HEK293 (cell line): ENCODE measurements around the gene PRPF19.

Experiments used
- CTCF ChIA-PET: fragments of 350-600 bp; formaldehyde crosslinking; extraction: SDS; loops from one replicate; lab custom pipeline; 2021; ENCODE audit warnings: antibody characterized with exemption; lab: Yijun Ruan, JAX
- POLR2A ChIA-PET: fragments of 300-600 bp; formaldehyde crosslinking; extraction: SDS; loops from one replicate; lab custom pipeline; 2020; ENCODE audit warnings: antibody characterized with exemption, inconsistent platforms; lab: Yijun Ruan, JAX
- H3K27ac ChIP-seq: fragments of 200-500 bp; sonication (Bioruptor generic); 2 replicates; pipeline ENCODE4 v1.5.1; 2014; ENCODE audit warnings: low read depth, low read length, control low read depth, inconsistent platforms; ENCODE audit errors: extremely low read depth
- H3K36me3 ChIP-seq, 2 experiments: fragments of 200-500 bp in 1 of 2; sonication (Bioruptor generic) in 1 of 2; 1 replicate in 1 of 2; 2 replicates in 1 of 2; pipeline ENCODE4 v1.5.1; 2014 to 2017; ENCODE audit warnings: inconsistent platforms in 2 of 2, low read length in 2 of 2; ENCODE audit not compliant: control insufficient read depth in 2 of 2, insufficient read depth in 1 of 2
- H3K4me1 ChIP-seq: fragments of 200-500 bp; sonication (Bioruptor generic); 2 replicates; pipeline ENCODE4 v1.5.1; 2014; ENCODE audit warnings: mild to moderate bottlenecking, low read length, inconsistent platforms; ENCODE audit not compliant: control insufficient read depth, insufficient read depth
- H3K4me3 ChIP-seq: 2 replicates; pipeline ENCODE4 v1.5.1; 2011; ENCODE audit warnings: low read depth, mild to moderate bottlenecking, control low read depth, low read length, moderate library complexity
- H3K9me3 ChIP-seq: fragments of 200-500 bp; sonication (Bioruptor generic); 2 replicates; pipeline ENCODE4 v1.5.1; 2014; ENCODE audit warnings: low read depth, low read length, inconsistent platforms; ENCODE audit not compliant: control insufficient read depth, insufficient read depth
- FEZF1 ChIP-seq: fragments of 450-650 bp; formaldehyde crosslinking; IDR thresholded peaks from 2 replicates; pipeline ENCODE4 v1.5.1; 2016; ENCODE audit warnings: missing biosample characterization, missing genetic modification characterization
- KLF7 ChIP-seq: fragments of 450-650 bp; formaldehyde crosslinking; IDR thresholded peaks from 2 replicates; pipeline ENCODE4 v1.5.1; 2016; ENCODE audit warnings: missing biosample characterization, missing genetic modification characterization, borderline replicate concordance
- SALL2 ChIP-seq: fragments of 450-650 bp; formaldehyde crosslinking; IDR thresholded peaks from 2 replicates; pipeline ENCODE4 v1.5.0; 2017; ENCODE audit warnings: missing biosample characterization, mild to moderate bottlenecking, missing genetic modification characterization, borderline replicate concordance
- ZNF112 ChIP-seq: fragments of 450-650 bp; formaldehyde crosslinking; IDR thresholded peaks from 2 replicates; pipeline ENCODE4 v1.5.0; 2017; ENCODE audit warnings: missing biosample characterization, missing genetic modification characterization
- ZNF148 ChIP-seq: fragments of 450-650 bp; formaldehyde crosslinking; IDR thresholded peaks from 2 replicates; pipeline ENCODE4 v1.5.0; 2017; ENCODE audit warnings: missing biosample characterization, missing genetic modification characterization, borderline replicate concordance
- ZNF155 ChIP-seq: fragments of 450-650 bp; formaldehyde crosslinking; IDR thresholded peaks from 2 replicates; pipeline ENCODE4 v1.5.1; 2016; ENCODE audit warnings: missing biosample characterization, missing genetic modification characterization
- ZNF37A ChIP-seq: fragments of 450-650 bp; IDR thresholded peaks from 2 replicates; pipeline ENCODE4 v1.5.1; 2018; ENCODE audit warnings: missing biosample characterization, missing genetic modification characterization
- ZNF433 ChIP-seq: fragments of 450-650 bp; formaldehyde crosslinking; IDR thresholded peaks from 2 replicates; pipeline ENCODE4 v1.5.1; 2016; ENCODE audit warnings: missing biosample characterization, missing genetic modification characterization, low read depth
- ZNF501 ChIP-seq: fragments of 450-650 bp; formaldehyde crosslinking; IDR thresholded peaks from 2 replicates; pipeline ENCODE4 v1.5.1; 2016; ENCODE audit warnings: missing biosample characterization, missing genetic modification characterization
- ZNF544 ChIP-seq: fragments of 450-650 bp; formaldehyde crosslinking; IDR thresholded peaks from 2 replicates; pipeline ENCODE4 v1.5.0; 2017; ENCODE audit warnings: missing biosample characterization, missing genetic modification characterization
- ZNF549 ChIP-seq: fragments of 450-650 bp; IDR thresholded peaks from 2 replicates; pipeline ENCODE4 v1.5.1; 2018; ENCODE audit warnings: missing biosample characterization, missing genetic modification characterization, mild to moderate bottlenecking, inconsistent platforms, moderate library complexity
- ZNF561 ChIP-seq: fragments of 450-650 bp; IDR thresholded peaks from 2 replicates; pipeline ENCODE4 v1.5.1; 2018; ENCODE audit warnings: missing biosample characterization, missing genetic modification characterization, borderline replicate concordance
- ZNF580 ChIP-seq: fragments of 450-650 bp; formaldehyde crosslinking; IDR thresholded peaks from 2 replicates; pipeline ENCODE4 v1.5.1; 2016; ENCODE audit warnings: missing biosample characterization, missing genetic modification characterization
- ZNF776 ChIP-seq: fragments of 450-650 bp; formaldehyde crosslinking; IDR thresholded peaks from 2 replicates; pipeline ENCODE4 v1.5.0; 2017; ENCODE audit warnings: missing biosample characterization, missing genetic modification characterization, borderline replicate concordance
- ZNF792 ChIP-seq: fragments of 450-650 bp; formaldehyde crosslinking; IDR thresholded peaks from 2 replicates; pipeline ENCODE4 v1.5.1; 2016; ENCODE audit warnings: missing biosample characterization, missing genetic modification characterization
- ZNF837 ChIP-seq: fragments of 450-650 bp; formaldehyde crosslinking; IDR thresholded peaks from 2 replicates; pipeline ENCODE4 v1.5.1; 2016; ENCODE audit warnings: missing biosample characterization, missing genetic modification characterization
- ZSCAN4 ChIP-seq: fragments of 450-650 bp; formaldehyde crosslinking; IDR thresholded peaks from 2 replicates; pipeline ENCODE4 v1.5.1; 2017; ENCODE audit warnings: missing biosample characterization, missing genetic modification characterization
- ZXDB ChIP-seq: fragments of 450-650 bp; formaldehyde crosslinking; IDR thresholded peaks from 2 replicates; pipeline ENCODE4 v1.5.1; 2016; ENCODE audit warnings: missing biosample characterization, missing genetic modification characterization
- TF ChIP-seq, protein P1 (sequence below): fragments of 450-650 bp; formaldehyde crosslinking; IDR thresholded peaks from 2 replicates; pipeline ENCODE4 v1.5.1; 2016; ENCODE audit warnings: missing biosample characterization, missing genetic modification characterization
- TF ChIP-seq, protein P2 (sequence below): fragments of 450-650 bp; formaldehyde crosslinking; IDR thresholded peaks from 2 replicates; pipeline ENCODE4 v1.5.1; 2016; ENCODE audit warnings: missing biosample characterization, missing genetic modification characterization

PRPF19 gene

GRCh38 chr11:60867871-60868681 is 38.3 kb downstream of the PRPF19 start (continued):
- TF ChIP-seq ZNF148: no peak
- TF ChIP-seq ZXDB: no peak
- TF ChIP-seq ZNF776 (tag by site-specific recombination): no peak

DNA sequence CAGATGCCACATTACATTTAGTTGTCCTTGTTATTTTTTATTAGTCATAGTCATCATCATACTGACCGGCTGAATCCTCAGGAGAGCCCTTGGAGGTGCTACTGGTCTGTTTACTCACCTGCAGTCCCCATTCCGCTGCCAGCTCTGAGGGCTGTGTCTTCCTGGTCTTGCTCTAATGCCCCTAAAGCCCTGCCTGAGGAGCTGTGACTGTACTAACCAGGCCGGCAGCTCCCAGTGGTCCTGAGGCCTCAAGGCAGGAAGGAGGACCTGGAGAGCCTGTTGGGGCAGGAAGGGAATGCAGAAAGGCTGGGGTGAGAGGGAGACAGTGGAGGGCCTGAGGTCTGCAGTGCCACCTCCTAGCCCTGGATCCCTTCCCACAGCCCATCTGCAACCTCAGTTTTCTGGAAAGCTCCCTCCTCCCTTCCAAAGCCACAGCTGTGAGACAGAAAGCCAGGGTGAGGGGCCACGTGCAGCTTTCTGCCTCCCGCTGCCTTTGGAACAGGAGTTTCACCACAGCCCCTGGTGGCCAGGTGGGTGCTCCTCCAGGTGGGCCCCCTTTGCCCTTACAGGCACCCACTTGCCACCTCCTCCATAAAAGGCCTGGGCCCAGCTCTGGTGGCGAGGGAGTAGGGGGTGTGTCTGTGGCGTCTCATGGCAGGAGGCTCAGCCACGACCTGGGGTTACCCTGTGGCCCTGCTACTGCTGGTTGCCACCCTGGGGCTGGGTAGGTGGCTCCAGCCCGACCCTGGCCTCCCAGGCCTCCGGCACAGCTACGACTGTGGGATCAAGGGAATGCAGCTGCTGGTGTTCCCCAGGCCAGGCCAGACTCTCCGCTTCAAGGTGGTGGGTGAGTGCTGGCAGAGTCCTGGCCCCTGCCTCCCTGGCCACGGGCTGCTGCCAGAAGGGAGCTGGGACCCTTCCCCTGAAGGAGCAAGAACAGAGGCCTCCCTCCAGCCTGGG is 39.2 kb downstream of the PRPF19 start, which contains the start of gene ZP1:
Gene ZP1, plus strand, starts transcription at position 632 of the 960 bp plus-strand sequence. Its CDS starts 20 bp downstream, at position 652.
- no peaks in the 10 kb centered on the region for H3K4me1 ChIP-seq
- H3K27ac ChIP-seq: no peak within 1 kb of the TSS
- H3K4me3 ChIP-seq: no peak within 1 kb of the TSS
- no peaks in the 10 kb centered on the region for H3K9me3 ChIP-seq
- POLR2A ChIA-PET: interaction anchor here (1.2 kb wide), 1 partner anchor 20 kb away, joined by 3 read pairs; no protein-coding TSS in a partner anchor
- CTCF ChIA-PET: interaction anchor here (0.7 to 1.2 kb wide), 3 partner anchors 32 to 36 kb away, joined by 3 to 4 read pairs (median 3); no protein-coding TSS in a partner anchor
- no peaks in the 10 kb centered on the region for H3K36me3 ChIP-seq
- TF ChIP-seq, protein P1, sequence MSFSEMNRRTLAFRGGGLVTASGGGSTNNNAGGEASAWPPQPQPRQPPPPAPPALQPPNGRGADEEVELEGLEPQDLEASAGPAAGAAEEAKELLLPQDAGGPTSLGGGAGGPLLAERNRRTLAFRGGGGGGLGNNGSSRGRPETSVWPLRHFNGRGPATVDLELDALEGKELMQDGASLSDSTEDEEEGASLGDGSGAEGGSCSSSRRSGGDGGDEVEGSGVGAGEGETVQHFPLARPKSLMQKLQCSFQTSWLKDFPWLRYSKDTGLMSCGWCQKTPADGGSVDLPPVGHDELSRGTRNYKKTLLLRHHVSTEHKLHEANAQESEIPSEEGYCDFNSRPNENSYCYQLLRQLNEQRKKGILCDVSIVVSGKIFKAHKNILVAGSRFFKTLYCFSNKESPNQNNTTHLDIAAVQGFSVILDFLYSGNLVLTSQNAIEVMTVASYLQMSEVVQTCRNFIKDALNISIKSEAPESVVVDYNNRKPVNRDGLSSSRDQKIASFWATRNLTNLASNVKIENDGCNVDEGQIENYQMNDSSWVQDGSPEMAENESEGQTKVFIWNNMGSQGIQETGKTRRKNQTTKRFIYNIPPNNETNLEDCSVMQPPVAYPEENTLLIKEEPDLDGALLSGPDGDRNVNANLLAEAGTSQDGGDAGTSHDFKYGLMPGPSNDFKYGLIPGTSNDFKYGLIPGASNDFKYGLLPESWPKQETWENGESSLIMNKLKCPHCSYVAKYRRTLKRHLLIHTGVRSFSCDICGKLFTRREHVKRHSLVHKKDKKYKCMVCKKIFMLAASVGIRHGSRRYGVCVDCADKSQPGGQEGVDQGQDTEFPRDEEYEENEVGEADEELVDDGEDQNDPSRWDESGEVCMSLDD (tag by site-specific recombination): no peak
- TF ChIP-seq ZNF580 (no peak), SALL2 (no peak), FEZF1 (tag by site-specific recombination) (no peak), KLF7 (tag by site-specific recombination) (no peak), ZNF37A (no peak), ZNF155 (tag by site-specific recombination) (no peak), ZNF792 (no peak), ZNF837 (tag by site-specific recombination) (no peak), ZNF112 (no peak), ZNF561 (tag by site-specific recombination) (no peak), ZNF501 (tag by site-specific recombination) (no peak), ZNF433 (tag by site-specific recombination) (no peak), ZNF549 (tag by site-specific recombination) (no peak), ZNF544 (tag by site-specific recombination) (no peak), ZSCAN4 (tag by site-specific recombination) (no peak)
- TF ChIP-seq, protein P2, sequence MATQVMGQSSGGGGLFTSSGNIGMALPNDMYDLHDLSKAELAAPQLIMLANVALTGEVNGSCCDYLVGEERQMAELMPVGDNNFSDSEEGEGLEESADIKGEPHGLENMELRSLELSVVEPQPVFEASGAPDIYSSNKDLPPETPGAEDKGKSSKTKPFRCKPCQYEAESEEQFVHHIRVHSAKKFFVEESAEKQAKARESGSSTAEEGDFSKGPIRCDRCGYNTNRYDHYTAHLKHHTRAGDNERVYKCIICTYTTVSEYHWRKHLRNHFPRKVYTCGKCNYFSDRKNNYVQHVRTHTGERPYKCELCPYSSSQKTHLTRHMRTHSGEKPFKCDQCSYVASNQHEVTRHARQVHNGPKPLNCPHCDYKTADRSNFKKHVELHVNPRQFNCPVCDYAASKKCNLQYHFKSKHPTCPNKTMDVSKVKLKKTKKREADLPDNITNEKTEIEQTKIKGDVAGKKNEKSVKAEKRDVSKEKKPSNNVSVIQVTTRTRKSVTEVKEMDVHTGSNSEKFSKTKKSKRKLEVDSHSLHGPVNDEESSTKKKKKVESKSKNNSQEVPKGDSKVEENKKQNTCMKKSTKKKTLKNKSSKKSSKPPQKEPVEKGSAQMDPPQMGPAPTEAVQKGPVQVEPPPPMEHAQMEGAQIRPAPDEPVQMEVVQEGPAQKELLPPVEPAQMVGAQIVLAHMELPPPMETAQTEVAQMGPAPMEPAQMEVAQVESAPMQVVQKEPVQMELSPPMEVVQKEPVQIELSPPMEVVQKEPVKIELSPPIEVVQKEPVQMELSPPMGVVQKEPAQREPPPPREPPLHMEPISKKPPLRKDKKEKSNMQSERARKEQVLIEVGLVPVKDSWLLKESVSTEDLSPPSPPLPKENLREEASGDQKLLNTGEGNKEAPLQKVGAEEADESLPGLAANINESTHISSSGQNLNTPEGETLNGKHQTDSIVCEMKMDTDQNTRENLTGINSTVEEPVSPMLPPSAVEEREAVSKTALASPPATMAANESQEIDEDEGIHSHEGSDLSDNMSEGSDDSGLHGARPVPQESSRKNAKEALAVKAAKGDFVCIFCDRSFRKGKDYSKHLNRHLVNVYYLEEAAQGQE (tag by site-specific recombination): no peak
